GM18868 (cell line): ENCODE results near the gene RNF11.
A peak's percentile ranks its signal among the peaks of the same experiment; 100 is the strongest.

Experiments used
- ATAC-seq: cut with Tn5 transposase; IDR thresholded peaks from one replicate; pipeline ENCODE4 v1.9.1; 2021; ENCODE audit warnings: mild to moderate bottlenecking, moderate library complexity; ENCODE audit not compliant: unreplicated experiment

Gene RNF11

DNA sequence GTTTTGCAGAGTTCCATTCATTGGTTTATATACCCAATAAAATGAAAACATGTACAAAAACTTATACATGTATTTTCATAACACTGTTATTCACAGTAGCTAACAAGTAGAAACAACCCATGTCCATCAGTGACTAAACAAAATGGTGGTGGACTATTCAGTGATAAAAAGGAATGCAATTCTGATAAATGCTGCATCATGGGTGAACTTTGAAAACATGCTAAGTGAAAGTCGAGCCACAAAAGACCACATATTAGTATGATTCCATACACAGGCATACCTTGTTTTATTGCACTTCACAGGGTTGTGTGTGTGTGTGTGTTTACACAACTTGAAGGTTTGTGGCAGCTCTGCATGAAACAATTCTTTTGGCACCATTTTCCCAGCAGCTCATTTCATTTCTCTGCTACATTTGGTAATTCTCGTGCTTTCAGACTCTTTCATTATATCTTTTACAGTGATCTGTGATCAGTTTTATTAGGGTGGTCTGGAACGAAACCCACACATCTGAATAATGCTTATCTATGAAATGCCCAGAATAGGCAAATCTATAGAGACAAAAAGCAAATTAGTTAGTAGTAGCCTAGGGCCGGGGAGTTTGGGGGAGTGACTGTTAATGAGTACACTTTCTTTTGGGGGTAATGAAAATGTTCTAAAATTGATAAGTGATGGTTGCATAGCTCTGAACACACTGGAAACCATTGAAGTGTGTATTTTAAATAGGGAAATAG is 27.2 kb downstream of the RNF11 start:
- no peak for ATAC-seq

DNA sequence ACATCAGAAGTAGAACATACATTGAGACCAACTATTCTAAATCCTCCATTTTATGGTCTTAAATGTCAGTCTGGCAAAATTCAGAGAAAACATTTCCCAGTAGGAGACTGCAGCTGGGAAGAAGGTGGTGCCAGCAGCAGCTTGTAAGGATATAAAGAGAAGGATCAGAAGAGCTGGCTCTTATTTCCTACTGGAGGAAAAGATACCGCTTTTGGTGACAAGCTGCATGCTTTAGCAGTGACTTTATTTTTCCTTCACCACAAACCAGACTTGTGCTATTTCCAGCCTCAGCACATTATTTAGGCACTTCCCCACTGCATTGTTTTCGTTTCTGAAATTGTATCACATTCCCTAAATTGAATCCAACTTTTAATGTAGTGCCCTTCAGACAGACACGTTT is 28.4 kb downstream of the RNF11 start:
- ATAC-seq = no peak

DNA sequence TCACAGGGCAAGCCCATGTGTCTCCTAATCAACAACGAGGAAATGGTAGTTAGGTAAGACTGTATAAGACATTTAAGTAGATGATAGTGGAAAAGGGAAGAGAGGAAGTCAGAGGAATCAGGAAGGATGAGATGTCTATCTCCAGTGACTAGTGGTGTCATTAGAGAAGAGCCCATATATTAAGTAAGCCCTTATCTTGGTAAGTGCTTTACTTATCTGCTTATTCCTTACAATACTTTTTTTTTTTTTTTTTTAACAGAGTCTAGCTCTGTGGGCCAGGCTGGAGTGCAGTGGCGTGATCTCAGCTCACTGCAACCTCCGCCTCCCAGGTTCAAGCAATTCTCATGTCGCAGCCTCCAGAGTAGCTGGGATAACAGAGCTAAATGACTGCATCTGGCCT is 29.5 kb downstream of the RNF11 start:
- ATAC-seq = no peak

DNA sequence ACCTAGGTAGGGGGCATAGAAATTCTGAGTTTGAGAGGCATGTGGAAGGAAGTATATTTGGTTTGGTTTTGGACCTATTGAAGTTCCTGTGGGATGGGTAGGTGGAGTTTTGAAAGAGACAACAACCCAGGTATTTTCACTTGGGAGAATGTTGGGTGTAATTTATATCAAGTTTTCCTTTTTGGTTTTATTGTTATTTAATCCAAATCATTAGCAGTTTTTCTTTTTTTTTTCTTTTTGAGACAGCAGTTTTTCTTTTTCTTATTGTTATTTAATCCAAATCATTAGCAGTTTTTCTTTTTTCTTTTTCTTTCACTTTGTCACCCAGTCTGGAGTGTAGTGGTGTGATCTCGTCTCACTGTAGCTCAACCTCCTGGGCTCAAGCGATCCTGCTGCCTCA is 30.1 kb downstream of the RNF11 start:
- ATAC-seq = no peak

DNA sequence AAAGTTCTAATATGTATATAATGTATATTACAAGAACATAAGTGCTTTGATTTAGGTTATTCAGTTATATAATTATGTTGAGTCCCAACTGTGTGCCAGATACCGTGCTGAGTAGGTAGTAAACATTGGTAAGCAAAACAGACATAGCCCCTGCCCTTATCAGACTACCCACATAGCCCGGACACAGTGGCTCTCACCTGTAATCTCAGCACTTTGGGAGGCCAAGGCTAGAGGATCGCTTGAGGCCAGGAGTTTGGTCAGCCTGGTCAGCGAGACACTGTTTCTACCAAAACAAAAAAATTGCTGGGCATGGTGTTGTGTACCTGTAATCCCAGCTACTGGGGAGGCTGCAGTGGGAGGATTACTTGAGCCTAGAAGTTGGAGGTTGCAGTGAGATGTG is 30.7 kb downstream of the RNF11 start:
- ATAC-seq = no peak

DNA sequence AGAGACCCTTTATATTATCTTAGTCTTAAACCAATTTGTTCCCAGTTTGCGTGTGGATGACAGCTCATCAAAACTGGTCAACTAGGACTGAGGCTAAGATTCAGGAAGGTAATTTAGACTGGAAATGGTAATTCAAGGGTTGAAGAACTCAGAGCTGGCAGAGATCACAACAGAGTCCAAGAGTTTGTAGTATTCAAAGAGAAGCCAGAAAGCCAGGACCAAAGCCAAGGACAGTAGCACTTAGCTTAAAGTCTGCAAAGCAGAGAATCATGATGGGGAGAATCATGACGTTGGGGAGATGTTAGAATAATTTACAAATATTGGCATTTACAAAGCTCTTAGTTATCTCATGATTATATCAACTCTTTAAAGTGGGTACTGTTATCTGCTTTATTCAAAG is 32.6 kb downstream of the RNF11 start:
- peak; percentile 41 for ATAC-seq

DNA sequence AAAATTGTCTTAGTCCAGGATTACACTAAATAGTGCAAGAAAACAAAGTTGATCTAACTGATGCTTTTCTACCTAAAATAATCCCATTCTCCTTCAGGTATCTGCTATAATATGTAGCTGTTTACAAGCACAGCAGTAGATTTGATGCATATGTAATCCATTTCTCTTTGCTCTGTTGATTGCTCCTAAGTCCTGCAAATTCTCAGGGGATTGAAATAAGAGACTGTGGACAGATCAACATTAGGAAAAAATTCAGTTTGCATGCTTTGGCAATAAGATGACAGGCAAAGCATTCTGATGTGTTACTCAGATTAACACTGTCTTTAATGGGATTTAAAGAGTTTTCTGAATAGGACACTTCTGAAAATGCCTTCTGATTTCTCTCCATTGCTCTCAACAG is 34.7 kb downstream of the RNF11 start:
- no peak for ATAC-seq

DNA sequence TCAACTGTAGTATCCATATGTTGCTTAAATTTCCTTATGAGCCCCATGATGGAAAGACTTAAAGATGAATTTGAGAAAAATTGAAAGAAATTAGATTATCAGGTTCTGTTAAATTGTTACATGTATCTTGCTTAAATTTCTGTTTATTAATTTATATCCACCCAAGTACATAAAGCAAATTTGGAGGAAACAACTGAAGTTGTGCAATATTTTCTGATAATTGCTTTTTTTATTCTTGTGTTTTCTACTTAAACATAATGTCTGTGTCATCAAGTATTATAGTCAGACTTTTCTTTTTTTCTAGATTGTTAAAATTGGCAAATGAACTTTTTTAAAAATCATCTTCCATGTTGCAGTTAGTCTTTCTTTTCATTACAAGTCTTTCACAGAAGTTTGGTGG is 36.8 kb downstream of the RNF11 start:
- no peak for ATAC-seq

DNA sequence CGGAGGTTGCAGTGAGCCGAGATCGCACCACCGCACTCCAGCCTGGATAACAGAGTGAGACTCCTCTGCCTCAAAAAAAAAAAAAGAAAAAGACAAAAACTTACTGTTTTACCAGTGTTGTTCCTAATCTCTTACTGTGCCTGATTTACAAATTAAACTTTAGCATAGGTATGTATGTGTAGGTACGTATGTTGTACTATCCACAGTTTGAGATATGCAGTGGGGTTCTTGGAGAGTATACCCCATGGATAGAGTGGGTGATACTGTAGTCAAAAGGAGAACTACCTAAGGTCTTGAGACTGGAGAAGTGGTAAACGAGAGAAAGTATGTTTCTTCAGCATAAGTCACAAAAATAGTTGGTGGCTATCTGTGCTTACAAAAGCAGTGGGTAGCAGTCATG is 38.6 kb downstream of the RNF11 start:
- ATAC-seq = no peak

DNA sequence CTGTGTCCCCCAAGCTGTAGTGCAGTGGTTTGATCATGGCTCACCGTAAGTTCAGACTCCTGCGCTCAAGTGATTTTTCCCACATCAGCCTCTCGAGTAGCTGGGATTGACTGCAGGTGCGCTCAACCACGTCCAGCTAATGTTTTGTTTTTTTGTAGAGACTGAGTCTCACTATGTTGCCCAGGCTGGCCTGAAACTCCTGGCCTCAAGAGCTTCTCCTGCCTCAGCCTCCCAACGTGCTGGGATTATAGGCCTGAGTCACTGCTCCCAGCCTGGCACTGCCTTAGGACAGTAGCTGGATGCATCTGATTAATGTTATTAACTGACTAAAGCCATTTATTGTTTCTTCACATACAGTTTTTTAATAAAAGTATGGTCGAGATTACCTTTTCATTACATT is 40.2 kb downstream of the RNF11 start:
- no peak for ATAC-seq

DNA sequence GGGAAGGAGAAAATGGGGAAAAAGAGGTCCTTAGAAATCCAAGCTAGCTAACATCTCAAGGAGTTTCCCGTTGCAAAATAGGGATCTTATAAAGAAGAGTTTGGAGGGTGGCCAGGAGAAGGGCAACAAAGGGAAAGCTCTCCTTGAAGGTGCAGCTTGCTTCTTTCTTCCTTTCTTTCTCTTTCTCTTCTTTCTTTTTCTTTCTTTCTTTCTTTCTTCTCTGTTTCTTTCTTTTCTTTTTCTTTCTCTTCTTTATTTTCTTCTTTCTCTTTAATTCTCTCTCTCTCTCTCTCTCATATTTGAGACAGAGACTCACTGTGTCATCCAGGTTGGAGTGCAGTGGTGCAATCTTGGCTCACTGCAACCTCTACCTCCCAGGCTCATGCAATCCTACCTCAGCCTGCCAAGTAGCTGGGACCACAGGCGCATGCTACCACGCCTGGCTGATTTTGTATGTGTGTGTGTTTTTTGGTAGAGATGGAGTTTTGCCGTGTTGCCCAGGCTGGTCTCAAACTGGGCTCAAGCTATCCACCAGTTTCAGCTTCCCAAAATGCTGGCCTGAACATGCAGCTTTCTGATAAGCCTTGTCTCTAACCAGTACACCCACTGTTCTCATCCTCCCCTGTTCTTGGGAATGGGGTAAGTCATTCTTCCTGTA is 44.4 kb downstream of the RNF11 start:
- ATAC-seq = no peak

DNA sequence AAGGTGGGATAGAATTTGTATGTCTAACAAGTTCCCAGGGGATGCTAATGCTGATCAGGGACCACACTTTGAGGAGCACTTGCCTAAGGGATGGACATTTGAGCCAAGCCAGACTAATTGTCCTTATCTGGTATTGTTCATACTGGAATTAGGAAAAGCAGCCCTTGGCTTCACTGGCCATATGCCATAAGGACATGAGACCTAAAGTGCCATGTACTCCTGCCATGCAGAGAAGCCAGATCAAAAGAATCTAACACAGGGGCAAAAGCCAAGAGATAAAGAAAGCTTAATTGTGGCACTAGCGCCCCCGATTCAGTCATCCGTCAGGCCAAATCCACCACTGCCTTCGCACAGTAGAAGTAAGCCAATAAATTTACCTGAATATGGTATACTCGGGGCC is 45.7 kb downstream of the RNF11 start:
- no peak for ATAC-seq

DNA sequence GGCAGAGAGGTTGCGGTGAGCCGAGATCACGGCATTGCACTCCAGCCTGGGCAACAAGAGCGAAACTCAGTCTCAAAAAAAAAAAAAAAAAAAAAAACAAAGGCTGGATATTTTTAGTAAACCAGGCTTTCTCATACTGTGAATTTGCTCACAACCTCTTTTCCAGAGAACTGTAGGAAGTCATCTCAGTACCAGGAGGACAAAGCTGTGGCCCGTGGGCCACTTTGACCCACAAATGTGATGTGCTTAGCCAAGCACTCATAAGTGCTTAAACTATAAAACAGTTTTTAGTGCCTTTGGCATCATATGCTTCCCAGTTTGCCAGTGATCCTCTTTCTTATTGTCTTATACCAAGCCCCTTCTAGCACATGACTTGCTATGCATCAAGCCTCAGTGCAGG is 46.5 kb downstream of the RNF11 start:
- no peak for ATAC-seq

DNA sequence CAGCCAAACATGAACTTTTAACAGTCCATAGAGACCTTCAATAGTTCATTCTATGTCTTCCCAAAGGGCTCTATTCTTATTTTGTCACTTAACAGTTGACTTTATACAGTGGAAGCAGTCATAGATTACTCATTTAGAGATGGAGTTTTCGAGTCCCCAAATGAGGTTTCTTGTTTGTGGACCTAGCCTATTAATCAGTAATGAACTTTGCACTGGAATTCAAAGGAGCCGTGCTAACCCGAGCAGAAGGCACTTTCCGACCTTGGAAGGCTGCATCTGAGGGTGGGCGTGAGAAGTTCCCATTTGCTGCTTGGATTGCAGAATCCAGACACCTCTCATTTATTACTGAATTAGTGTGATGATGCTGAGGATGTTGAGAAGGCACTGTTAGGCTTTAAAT is 47.9 kb downstream of the RNF11 start:
- no peak for ATAC-seq

DNA sequence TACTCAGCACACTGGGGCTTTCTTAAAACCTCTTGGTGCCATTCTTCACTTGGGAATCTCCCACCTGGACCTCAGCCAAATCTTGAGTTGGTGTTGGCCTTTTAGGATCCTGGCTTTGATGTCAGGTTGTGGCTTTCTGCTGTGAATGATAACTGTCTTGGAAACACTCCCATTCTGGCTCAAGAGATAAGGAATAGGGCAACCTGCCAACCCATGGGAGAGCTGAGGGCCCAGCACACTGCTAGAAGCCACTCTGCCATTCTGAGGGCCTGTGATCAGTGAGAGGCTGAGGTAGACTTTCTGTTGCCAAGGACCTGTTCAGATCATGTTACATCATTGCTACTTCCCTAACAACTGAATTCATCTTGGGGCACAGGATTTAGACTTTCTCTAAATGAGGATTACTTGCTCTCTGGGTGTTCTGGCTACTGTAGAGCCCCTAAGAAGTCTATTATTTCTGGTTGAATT is 48.4 kb downstream of the RNF11 start:
- ATAC-seq = peak; percentile 56

DNA sequence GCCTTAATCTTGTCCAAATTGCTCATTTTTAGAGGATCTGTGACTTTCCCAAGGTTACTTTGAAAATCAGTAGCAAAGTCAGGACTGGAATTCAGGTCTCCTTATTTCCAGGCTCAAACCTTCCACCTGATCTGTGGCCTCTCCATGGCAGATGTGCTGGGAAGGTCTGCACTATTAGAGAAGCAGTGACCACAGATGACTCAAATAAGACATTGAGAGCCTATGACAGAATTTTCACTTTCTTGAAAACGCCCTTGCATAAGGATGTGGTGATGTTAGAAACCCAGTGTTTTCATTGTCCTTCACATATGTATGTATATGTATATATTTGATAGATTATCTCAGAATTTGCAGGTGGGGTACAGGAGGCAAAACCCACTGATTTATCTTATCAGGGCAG is 49.0 kb downstream of the RNF11 start:
- peak; percentile 94 for ATAC-seq

DNA sequence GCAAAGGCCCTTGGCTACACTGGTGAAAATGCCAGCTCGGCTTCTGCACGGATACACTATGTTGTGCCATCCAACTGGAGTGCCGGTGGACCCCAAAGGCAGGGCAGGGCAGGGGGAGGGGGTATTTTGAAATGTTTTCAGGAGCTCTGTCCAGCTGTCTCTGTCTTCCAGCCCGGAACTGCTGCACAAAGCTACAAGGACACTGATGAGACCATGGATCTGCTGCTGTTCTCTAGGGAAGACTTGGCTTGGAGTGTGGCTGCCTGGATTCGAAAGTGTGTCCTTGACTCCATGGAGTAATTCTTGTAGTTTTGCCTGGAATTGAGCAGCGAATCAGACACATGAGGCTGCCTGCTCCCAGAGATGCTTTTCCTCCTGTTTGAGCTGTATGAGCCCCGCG is 51.9 kb downstream of the RNF11 start:
- no peak for ATAC-seq

DNA sequence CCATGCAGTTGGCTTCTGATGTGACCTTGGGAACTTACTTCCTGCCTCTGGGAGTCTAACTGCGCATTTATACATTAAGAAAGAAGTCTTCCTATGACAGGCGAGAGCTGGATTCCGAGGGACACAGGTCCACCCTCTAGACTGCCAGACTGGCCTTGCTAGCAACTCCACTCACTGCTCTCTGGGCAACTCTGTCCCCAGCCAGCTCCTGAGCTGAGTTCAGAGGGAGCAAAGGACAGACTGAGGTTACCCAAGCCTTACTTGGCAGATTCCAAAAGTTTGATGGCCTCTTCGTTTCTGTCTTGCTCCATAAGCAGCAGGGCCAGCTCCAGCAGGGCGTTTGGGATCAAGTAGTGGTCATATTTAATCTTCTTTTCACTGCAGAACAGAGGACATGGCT is 52.5 kb downstream of the RNF11 start:
- no peak for ATAC-seq

DNA sequence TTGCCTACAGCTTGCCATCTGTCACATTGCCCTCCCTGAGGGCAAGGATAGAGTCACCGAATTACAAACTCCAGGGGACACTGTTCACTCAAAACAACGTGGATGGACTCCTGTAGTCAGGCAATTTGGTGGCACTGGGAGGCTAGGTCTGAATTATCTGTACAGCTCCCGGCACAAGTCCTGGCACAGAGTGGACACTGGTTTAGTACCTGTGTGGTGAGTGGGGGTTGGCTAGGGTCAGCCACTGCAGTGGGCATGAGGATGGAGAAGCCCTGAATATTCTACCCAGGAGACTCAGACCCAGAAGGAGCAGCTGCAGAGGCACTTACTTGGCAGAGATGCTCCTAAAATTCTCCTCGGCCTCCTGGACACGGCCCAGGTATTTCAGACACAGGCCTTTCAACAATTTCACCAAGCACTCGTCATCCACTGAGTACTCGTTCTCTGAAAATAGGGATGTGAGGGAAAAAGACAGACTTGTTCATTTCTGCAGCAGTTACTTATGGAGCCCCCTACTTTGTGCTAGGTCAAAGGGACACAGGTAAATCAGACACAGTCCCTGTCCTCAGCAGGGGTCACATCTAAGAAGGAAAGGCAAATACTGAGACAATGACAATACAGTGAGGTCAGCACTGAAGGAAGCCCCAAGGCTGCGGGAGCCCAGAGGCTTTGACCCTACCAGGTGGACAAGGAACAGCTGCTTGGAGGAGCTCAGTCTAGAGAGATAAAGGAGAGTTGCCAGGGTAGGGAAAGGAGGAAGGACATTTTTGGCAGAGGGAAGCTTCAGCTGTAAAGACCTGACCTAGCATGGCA is 53.8 kb downstream of the RNF11 start:
- ATAC-seq = no peak

DNA sequence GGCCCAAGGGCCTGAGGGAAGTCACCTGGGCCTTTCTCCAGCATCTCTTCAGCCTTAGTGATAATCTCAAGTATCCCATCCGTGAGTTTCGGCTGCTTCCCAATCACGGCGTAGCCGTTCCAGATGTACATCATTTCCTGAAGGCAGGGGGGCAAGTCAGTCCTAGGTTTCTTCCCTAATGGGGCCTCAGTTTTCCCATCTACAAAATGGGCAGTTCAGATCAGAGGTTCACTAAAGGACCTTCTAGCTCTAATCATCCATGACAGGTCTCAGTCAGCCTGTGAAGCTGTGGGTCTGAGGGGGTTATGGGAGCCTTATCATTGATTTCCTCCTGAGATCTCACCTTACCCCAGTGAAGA is 54.4 kb downstream of the RNF11 start:
- ATAC-seq = no peak

DNA sequence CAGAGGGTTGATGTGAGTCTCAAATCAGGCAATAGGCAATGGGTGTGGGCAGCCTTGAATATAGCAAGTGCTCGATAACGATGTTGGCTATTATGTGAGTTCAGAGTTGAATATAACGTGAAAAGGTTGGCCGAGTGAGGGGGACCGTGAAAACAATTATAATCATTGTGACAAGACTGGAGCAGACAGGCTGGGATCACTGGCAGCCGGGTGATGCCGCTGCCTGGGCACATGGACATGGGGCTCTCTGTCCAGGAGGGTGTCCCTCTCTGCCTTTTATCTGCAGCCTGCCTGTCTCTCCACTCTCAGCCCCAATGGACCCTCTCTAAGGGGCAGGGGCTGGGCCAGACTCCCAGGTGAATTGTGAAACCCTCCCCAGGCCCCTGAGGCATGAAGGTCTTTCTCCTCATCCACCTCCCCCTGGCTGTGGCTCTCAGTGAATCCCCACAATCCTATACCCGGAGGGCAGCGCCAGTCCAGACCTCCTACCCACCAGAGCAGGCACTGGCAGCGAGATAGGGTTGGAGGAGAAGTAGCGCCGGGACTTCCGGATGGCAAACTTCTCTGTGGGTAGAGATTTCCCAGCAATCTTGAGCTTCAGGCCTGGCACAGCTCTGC is 57.9 kb downstream of the RNF11 start:
- ATAC-seq = no peak
